A549 treated with AZD9567 at 1 μM for 4 hours (cell line): ENCODE measurements around the gene MT1M. TPM values are rescaled to one million over a fixed set of nuclear protein-coding genes. Genes with fewer than 3 reads are reported as not detected.

Source experiments
- total RNA-seq: library from RNA; stranded (reverse); fragments of 200-300 nt; extraction: Qiagen RNA extraction; gene quantifications from 5 replicates; pipeline ENCODE4 v1.2.3, GENCODE V29; 2022; ENCODE audit not compliant: insufficient read depth

MT1M gene
- total RNA-seq, result not detected in 5 replicates

GRCh38 chr16:56632156-56632847, at the start of gene MT1M:
Gene MT1M (plus strand): TSS chr16:56632659. CDS start chr16:56632732, 73 bp downstream.

GRCh38 chr16:56589141-56590039, 43.1 kb upstream of the MT1M start, which contains the start of gene MT3:
Gene MT3 (plus strand): TSS chr16:56589528. CDS start chr16:56589591, 63 bp downstream.

GRCh38 chr16:56608043-56608875, 24.2 kb upstream of the MT1M start, which contains the start of gene MT2A:
Gene MT2A (plus strand): TSS chr16:56608584. CDS start chr16:56608656, 72 bp downstream.

GRCh38 chr16:56625140-56625942, 7.1 kb upstream of the MT1M start, which contains the start of gene MT1E:
Gene MT1E (plus strand): TSS chr16:56625781. CDS start chr16:56625852, 71 bp downstream.

GRCh38 chr16:56637814-56638750, 5.6 kb downstream of the MT1M start, which contains the start of gene MT1A:
Gene MT1A (plus strand): TSS chr16:56638666. CDS start chr16:56638739, 73 bp downstream.

GRCh38 chr16:56651586-56651985, 19.1 kb downstream of the MT1M start, which contains the start of gene MT1B:
Gene MT1B (plus strand): TSS chr16:56651886. CDS start chr16:56651954, 68 bp downstream.

GRCh38 chr16:56657555-56658326, 25.3 kb downstream of the MT1M start, which contains the start of gene MT1F:
Gene MT1F (plus strand): TSS chr16:56657959. CDS start chr16:56658059, 100 bp downstream.

GRCh38 chr16:56667581-56668571, 35.4 kb downstream of the MT1M start, which contains the start of gene MT1G:
Gene MT1G (minus strand): TSS chr16:56668065. CDS start chr16:56667993, 72 bp downstream.

GRCh38 chr16:56669005-56669839, 36.8 kb downstream of the MT1M start, which contains the start of gene MT1H:
Gene MT1H (plus strand): TSS chr16:56669814. CDS start chr16:56669885, 71 bp downstream.

GRCh38 chr16:56681939-56682702, 49.7 kb downstream of the MT1M start, which contains the start of gene MT1X:
Gene MT1X (plus strand): TSS chr16:56682470. CDS start chr16:56682541, 71 bp downstream.

Other genes starting within 250 kb of the MT1M start
- gene AMFR, start 207.1 kb upstream of the MT1M start, total RNA-seq, result 64.9 to 107 TPM (median 65.4 TPM) in 5 replicates
- 110 to 117 TPM (median 114 TPM) in 5 replicates for gene NUDT21, start 181.3 kb upstream of the MT1M start, total RNA-seq
- 79.0 to 119 TPM (median 82.4 TPM) in 5 replicates for gene OGFOD1, start 181.1 kb upstream of the MT1M start, total RNA-seq
- 17.4 to 38.4 TPM (median 22.4 TPM) in 5 replicates for gene BBS2, start 112.6 kb upstream of the MT1M start, total RNA-seq
- not detected in 5 replicates for gene MT4, start 67.6 kb upstream of the MT1M start, total RNA-seq
- 0.26 to 0.54 TPM (median 0.35 TPM) in 4 of 5 replicates, not detected in the other for gene MT3, start 43.1 kb upstream of the MT1M start, total RNA-seq
- 1,956 to 3,217 TPM (median 2,438 TPM) in 5 replicates for gene MT2A, start 24.1 kb upstream of the MT1M start, total RNA-seq
- gene MT1E, start 6.9 kb upstream of the MT1M start, total RNA-seq, result not detected in 5 replicates
- 21.9 to 36.1 TPM (median 25.8 TPM) in 5 replicates for gene MT1A, start 6.0 kb downstream of the MT1M start, total RNA-seq
- 0.31 to 0.54 TPM in 2 of 5 replicates, not detected in the others for gene MT1B, start 19.2 kb downstream of the MT1M start, total RNA-seq
- 14.6 to 24.5 TPM (median 17.7 TPM) in 5 replicates for gene MT1F, start 25.3 kb downstream of the MT1M start, total RNA-seq
- 0.29 TPM in 1 of 5 replicates, not detected in the others for gene MT1G, start 35.4 kb downstream of the MT1M start, total RNA-seq
- not detected in 5 replicates for gene MT1H, start 37.2 kb downstream of the MT1M start, total RNA-seq
- gene MT1X, start 49.8 kb downstream of the MT1M start, total RNA-seq, result 518 to 876 TPM (median 692 TPM) in 5 replicates
- 95.5 to 109 TPM (median 100 TPM) in 5 replicates for gene NUP93, start 97.5 kb downstream of the MT1M start, total RNA-seq
- 0.03 TPM in 1 of 5 replicates, not detected in the others for gene SLC12A3, start 232.5 kb downstream of the MT1M start, total RNA-seq